ENCODE data around the gene CACNA1S.

DNA sequence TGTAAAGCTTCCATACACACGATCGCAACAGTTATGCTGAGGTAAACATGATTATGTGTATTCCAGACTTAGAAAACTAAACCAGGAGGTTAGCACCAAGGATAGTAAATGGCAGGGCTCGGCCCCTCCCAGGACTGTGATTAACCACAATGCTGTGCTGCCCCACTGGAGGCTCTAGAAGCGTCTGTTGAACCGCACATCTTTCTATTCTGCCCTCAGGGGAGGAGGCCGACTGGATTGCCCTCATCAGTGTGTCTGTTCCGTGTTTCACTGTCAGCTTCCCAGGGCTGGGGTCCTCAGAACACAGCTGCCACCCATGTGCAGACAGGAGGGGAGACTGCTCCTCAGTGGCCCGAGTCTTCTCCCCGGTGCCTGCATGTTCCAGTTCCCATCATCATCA, 27.5 kb upstream of the CACNA1S start:
- TF ChIP-seq CTCF (IDR thresholded peaks at IDR 0.05), result no peak
- TF ChIP-seq EZH2 (IDR thresholded peaks at IDR 0.05; ENCODE audit: borderline replicate concordance, insufficient read depth, low read depth, low read length, poor library complexity, severe bottlenecking), result no peak

All from B cell (primary cell).